ENCODE data around the gene SFI1.
"Not testable (repeated sequence)": the region's sequence is repeated elsewhere in the genome, so short reads cannot be mapped to it uniquely, and the experiment has no call there.

Gene SFI1

DNA sequence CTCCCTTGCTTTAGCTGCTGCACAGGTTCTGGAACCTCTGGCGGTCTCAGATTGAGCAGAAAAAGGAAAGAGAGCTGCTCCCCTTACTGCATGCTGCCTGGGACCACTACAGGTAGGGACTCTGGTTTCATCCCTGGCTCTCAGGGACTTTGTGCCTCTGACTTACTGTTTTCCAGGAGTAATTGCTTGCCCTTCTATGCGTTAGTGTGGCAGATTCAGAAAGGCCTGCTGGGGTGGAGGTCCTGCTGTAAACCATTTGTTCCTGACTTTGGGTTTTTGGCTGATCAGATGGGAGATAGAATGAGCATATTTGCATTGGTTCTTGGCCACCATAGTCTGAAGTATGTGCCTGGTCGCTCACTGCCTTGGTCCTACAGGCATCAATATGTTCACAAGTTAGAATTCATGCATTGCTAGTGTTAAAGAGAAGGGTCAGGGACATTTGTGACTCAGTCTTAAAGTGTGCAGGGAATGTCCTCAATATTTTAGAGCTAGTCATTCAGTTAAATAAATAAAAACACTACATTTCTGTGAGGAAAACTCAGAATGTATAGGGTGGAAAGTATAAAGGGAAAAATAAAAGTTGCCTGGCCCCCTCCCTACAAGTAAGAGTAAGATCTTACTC, 87.6 kb downstream of the SFI1 start:
- Histone ChIP-seq H3K27ac (ENCODE audit: insufficient read depth in 1 of 2, low read depth in 1 of 2, low read length in 2 of 2, poor library complexity in 1 of 2, severe bottlenecking in 2 of 2) (peak overlapping the region in 1 of 2 experiments; percentile 54), H3K4me3 (ENCODE audit: control insufficient read depth in 1 of 7, extremely low read depth in 1 of 7, insufficient read depth in 4 of 7, low read depth in 2 of 7, low read length in 6 of 7) (no peak overlapping the region), H3K4me1 (ENCODE audit: control extremely low read depth in 1 of 4, control insufficient read depth in 4 of 4, insufficient read depth in 4 of 4, low read length in 3 of 4) (no peaks in the 10 kb centered on the region), H3K36me3 (ENCODE audit: control insufficient read depth in 4 of 4, insufficient read depth in 4 of 4, low read length in 3 of 4) (peaks cover 15 to 46% (median 34%) of the 10 kb centered on the region in 4 experiments), H3K27me3 (replicated peaks in 2 of 5; ENCODE audit: control insufficient read depth in 4 of 5, insufficient read depth in 5 of 5, low read length in 4 of 5) (no peaks in the 10 kb centered on the region), H3K9me3 (ENCODE audit: control extremely low read depth in 1 of 5, control insufficient read depth in 4 of 5, insufficient read depth in 2 of 5, low read depth in 1 of 5, low read length in 4 of 5) (no peaks in the 10 kb centered on the region)
- ChIA-PET CTCF (interaction anchor here (1.2 kb wide), 1 partner anchor 28 kb away, joined by 3 read pairs; no protein-coding TSS in a partner anchor), POLR2A (no interaction called here)
- WGBS (ENCODE audit: insufficient coverage) = 100% methylated on average over 2 of the region's 3 CpGs
- no peak for DNase-seq

DNA sequence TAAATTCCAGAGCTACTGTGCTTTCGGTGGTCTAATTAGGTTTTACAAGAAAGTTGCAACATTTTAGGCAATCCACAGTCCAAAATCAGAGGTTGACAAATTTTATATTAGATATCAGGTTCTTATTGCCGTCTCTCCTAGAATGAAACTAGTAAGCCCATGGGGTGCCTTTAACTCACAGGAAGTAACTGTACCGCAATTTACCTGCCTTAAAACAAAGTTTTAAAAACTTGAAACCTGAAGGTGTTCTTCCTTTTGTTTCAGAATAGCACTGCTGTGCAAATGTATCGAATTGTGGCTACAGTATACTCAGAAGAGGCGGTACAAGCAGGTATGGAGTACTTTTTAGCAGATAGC, 88.4 kb downstream of the SFI1 start:
- 94% methylated on average over 5 of the region's 5 CpGs for WGBS (ENCODE audit: insufficient coverage)
- H3K27ac ChIP-seq (ENCODE audit: insufficient read depth in 1 of 2, low read depth in 1 of 2, low read length in 2 of 2, poor library complexity in 1 of 2, severe bottlenecking in 2 of 2) = peak overlapping the region in 1 of 2 experiments; percentile 54
- no peaks in the 10 kb centered on the region for H3K27me3 ChIP-seq (replicated peaks in 2 of 5; ENCODE audit: control insufficient read depth in 4 of 5, insufficient read depth in 5 of 5, low read length in 4 of 5)
- H3K36me3 ChIP-seq (ENCODE audit: control insufficient read depth in 4 of 4, insufficient read depth in 4 of 4, low read length in 3 of 4) = peaks cover 17 to 51% (median 34%) of the 10 kb centered on the region in 4 experiments
- no peaks in the 10 kb centered on the region for H3K9me3 ChIP-seq (ENCODE audit: control extremely low read depth in 1 of 5, control insufficient read depth in 4 of 5, insufficient read depth in 2 of 5, low read depth in 1 of 5, low read length in 4 of 5)
- no peaks in the 10 kb centered on the region for H3K4me1 ChIP-seq (ENCODE audit: control extremely low read depth in 1 of 4, control insufficient read depth in 4 of 4, insufficient read depth in 4 of 4, low read length in 3 of 4)
- CTCF ChIA-PET = no interaction called here
- POLR2A ChIA-PET = interaction anchor here (0.6 kb wide), 1 partner anchor 1015 kb away, joined by 7 read pairs; no protein-coding TSS in a partner anchor
- H3K4me3 ChIP-seq (ENCODE audit: control insufficient read depth in 1 of 7, extremely low read depth in 1 of 7, insufficient read depth in 4 of 7, low read depth in 2 of 7, low read length in 6 of 7) = no peak overlapping the region
- no peak for DNase-seq

GRCh38 chr22:31585161-31585859, 89.0 kb downstream of the SFI1 start:
- POLR2A ChIA-PET = interaction anchor here (0.6 kb wide), 1 partner anchor 1015 kb away, joined by 7 read pairs; no protein-coding TSS in a partner anchor

DNA sequence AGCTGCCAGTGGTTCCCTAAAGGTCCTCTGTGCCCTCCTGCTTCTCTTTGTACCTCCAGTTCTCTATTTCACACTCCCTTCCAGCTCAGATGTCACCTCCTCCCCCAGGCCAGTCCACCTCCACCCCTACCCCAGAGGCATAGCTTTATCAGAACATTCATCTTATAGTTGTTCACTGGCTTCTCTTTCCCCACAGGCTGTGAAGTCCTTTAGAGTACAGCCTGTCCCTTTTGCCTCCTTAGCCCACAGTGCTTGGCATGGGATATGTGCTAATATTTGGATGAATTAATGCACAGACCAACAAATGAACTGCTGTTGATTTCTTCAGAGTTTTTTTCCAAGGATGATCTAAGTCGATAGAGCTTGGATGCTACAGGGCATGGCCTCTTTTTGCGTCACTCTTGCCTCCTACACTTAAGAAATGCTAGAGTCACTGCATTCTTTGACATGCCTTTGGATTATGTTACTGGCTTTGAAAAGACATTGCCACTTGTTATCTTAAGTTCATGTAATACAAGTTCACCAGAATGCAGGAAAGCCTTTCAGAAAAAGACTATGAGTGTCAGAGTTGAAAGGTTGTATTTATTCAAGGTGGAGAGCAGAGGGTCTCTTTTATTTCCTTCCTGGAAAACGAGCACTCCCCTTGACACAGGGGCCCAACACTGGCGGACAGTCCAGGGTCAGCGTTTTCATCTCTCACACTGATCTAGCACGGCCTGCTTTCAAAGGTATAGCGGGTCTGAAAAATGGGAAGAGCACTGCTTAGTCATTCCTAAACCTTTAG, 90.0 kb downstream of the SFI1 start:
- CTCF ChIA-PET = no interaction called here

More at GRCh38 chr22:31585161-31585859, 89.0 kb downstream of the SFI1 start:
- H3K4me3 ChIP-seq (ENCODE audit: control insufficient read depth in 1 of 7, extremely low read depth in 1 of 7, insufficient read depth in 4 of 7, low read depth in 2 of 7, low read length in 6 of 7) = no peak overlapping the region
- H3K27me3 ChIP-seq (replicated peaks in 2 of 5; ENCODE audit: control insufficient read depth in 4 of 5, insufficient read depth in 5 of 5, low read length in 4 of 5) = no peaks in the 10 kb centered on the region
- CTCF ChIA-PET = no interaction called here
- peak overlapping the region in 1 of 2 experiments; percentile 54 for H3K27ac ChIP-seq (ENCODE audit: insufficient read depth in 1 of 2, low read depth in 1 of 2, low read length in 2 of 2, poor library complexity in 1 of 2, severe bottlenecking in 2 of 2)
- whole genome bisulfite sequencing (ENCODE audit: insufficient coverage) = 65% methylated on average over 2 of the region's 3 CpGs
- DNase-seq = peak in 1 of 3 donors; percentile 24
- no peaks in the 10 kb centered on the region for H3K4me1 ChIP-seq (ENCODE audit: control extremely low read depth in 1 of 4, control insufficient read depth in 4 of 4, insufficient read depth in 4 of 4, low read length in 3 of 4)
- H3K36me3 ChIP-seq (ENCODE audit: control insufficient read depth in 4 of 4, insufficient read depth in 4 of 4, low read length in 3 of 4) = peaks cover 17 to 51% (median 33%) of the 10 kb centered on the region in 4 experiments
- H3K9me3 ChIP-seq (ENCODE audit: control extremely low read depth in 1 of 5, control insufficient read depth in 4 of 5, insufficient read depth in 2 of 5, low read depth in 1 of 5, low read length in 4 of 5) = no peaks in the 10 kb centered on the region

DNA sequence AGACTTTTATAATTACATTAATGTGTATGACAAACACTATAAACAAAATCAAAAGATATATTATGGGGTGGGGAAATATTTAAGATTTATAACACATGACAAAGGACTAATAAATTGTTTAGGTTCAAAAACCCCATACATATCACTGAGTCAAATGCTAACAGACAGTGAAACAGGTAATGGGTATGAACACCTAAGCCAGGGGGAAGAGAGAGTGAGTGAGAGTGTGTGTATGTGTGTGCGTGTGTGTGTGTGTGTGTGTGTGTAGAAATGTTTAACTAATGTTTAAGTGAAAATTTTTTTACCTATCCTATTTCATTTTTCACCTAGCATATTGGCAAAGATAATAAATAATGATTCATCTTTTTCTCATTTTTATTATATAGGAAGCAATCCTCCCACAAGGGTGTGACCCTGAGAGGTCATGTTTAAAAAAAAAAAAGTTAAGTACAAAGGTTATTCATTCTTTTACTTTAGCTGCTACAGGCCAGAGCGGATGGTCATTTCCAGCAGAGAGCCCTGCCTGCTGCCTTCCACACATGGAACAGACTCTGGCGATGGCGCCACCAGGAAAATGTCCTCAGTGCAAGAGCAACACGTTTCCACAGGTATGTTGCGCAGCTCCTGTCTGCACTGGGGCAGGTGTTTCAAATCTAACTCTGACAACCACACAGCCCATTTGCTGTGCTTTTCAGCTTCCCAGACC, 92.8 kb downstream of the SFI1 start:
- 100% methylated on average over 2 of the region's 6 CpGs for WGBS (ENCODE audit: insufficient coverage)
- ChIA-PET POLR2A (no interaction called here), CTCF (no interaction called here)
- H3K9me3 ChIP-seq (ENCODE audit: control extremely low read depth in 1 of 5, control insufficient read depth in 4 of 5, insufficient read depth in 2 of 5, low read depth in 1 of 5, low read length in 4 of 5) = no peaks in the 10 kb centered on the region
- no peak overlapping the region for H3K4me3 ChIP-seq (ENCODE audit: control insufficient read depth in 1 of 7, extremely low read depth in 1 of 7, insufficient read depth in 4 of 7, low read depth in 2 of 7, low read length in 6 of 7)
- no peaks in the 10 kb centered on the region for H3K27me3 ChIP-seq (replicated peaks in 2 of 5; ENCODE audit: control insufficient read depth in 4 of 5, insufficient read depth in 5 of 5, low read length in 4 of 5)
- no peak overlapping the region for H3K27ac ChIP-seq (ENCODE audit: insufficient read depth in 1 of 2, low read depth in 1 of 2, low read length in 2 of 2, poor library complexity in 1 of 2, severe bottlenecking in 2 of 2)
- DNase-seq = no peak
- no peaks in the 10 kb centered on the region for H3K4me1 ChIP-seq (ENCODE audit: control extremely low read depth in 1 of 4, control insufficient read depth in 4 of 4, insufficient read depth in 4 of 4, low read length in 3 of 4)
- H3K36me3 ChIP-seq (ENCODE audit: control insufficient read depth in 4 of 4, insufficient read depth in 4 of 4, low read length in 3 of 4) = peaks cover 17 to 46% (median 29%) of the 10 kb centered on the region in 4 experiments

More for the DNA sequence above, 90.0 kb downstream of the SFI1 start:
- Histone ChIP-seq H3K4me3 (ENCODE audit: control insufficient read depth in 1 of 7, extremely low read depth in 1 of 7, insufficient read depth in 4 of 7, low read depth in 2 of 7, low read length in 6 of 7) (no peak overlapping the region), H3K36me3 (ENCODE audit: control insufficient read depth in 4 of 4, insufficient read depth in 4 of 4, low read length in 3 of 4) (peaks cover 17 to 51% (median 32%) of the 10 kb centered on the region in 4 experiments), H3K27me3 (replicated peaks in 2 of 5; ENCODE audit: control insufficient read depth in 4 of 5, insufficient read depth in 5 of 5, low read length in 4 of 5) (no peaks in the 10 kb centered on the region), H3K4me1 (ENCODE audit: control extremely low read depth in 1 of 4, control insufficient read depth in 4 of 4, insufficient read depth in 4 of 4, low read length in 3 of 4) (no peaks in the 10 kb centered on the region), H3K9me3 (ENCODE audit: control extremely low read depth in 1 of 5, control insufficient read depth in 4 of 5, insufficient read depth in 2 of 5, low read depth in 1 of 5, low read length in 4 of 5) (no peaks in the 10 kb centered on the region), H3K27ac (ENCODE audit: insufficient read depth in 1 of 2, low read depth in 1 of 2, low read length in 2 of 2, poor library complexity in 1 of 2, severe bottlenecking in 2 of 2) (no peak overlapping the region)
- 90% methylated on average over 7 of the region's 7 CpGs for WGBS (ENCODE audit: insufficient coverage)
- POLR2A ChIA-PET = no interaction called here
- DNase-seq = no peak

GRCh38 chr22:31590161-31590560, 93.8 kb downstream of the SFI1 start:
- H3K36me3 ChIP-seq (ENCODE audit: control insufficient read depth in 4 of 4, insufficient read depth in 4 of 4, low read length in 3 of 4) = peaks cover 12 to 36% (median 24%) of the 10 kb centered on the region in 4 experiments
- H3K4me1 ChIP-seq (ENCODE audit: control extremely low read depth in 1 of 4, control insufficient read depth in 4 of 4, insufficient read depth in 4 of 4, low read length in 3 of 4); POLR2A ChIA-PET; H3K4me3 ChIP-seq (ENCODE audit: control insufficient read depth in 1 of 7, extremely low read depth in 1 of 7, insufficient read depth in 4 of 7, low read depth in 2 of 7, low read length in 6 of 7); CTCF ChIA-PET; H3K27ac ChIP-seq (ENCODE audit: insufficient read depth in 1 of 2, low read depth in 1 of 2, low read length in 2 of 2, poor library complexity in 1 of 2, severe bottlenecking in 2 of 2); H3K27me3 ChIP-seq (replicated peaks in 2 of 5; ENCODE audit: control insufficient read depth in 4 of 5, insufficient read depth in 5 of 5, low read length in 4 of 5); H3K9me3 ChIP-seq (ENCODE audit: control extremely low read depth in 1 of 5, control insufficient read depth in 4 of 5, insufficient read depth in 2 of 5, low read depth in 1 of 5, low read length in 4 of 5); DNase-seq: not testable (repeated sequence)
- WGBS (ENCODE audit: insufficient coverage) = no CpG with 5 or more reads among the region's 2 CpGs

Data from common myeloid progenitor, CD34-positive (primary cell).